H9 (cell line): ENCODE measurements around the gene SECTM1. TPM values are rescaled to one million over a fixed set of nuclear protein-coding genes. Genes with fewer than 3 reads are reported as not detected.

Experiments
- DNase-seq: peaks from one replicate; pipeline ENCODE4 v3.0.0-alpha.2; 2017
- H2AFZ ChIP-seq: one replicate; pipeline ENCODE4 v1.6.1; 2013; ENCODE audit warnings: mild to moderate bottlenecking, low read length, control low read depth, moderate library complexity
- H2AK5ac ChIP-seq: 2 replicates; pipeline ENCODE4 v1.6.1; 2013; ENCODE audit warnings: low read length, control low read depth, mixed read lengths; ENCODE audit not compliant: insufficient read length
- H2BK120ac ChIP-seq: one replicate; pipeline ENCODE4 v1.6.1; 2013; ENCODE audit warnings: low read depth, mild to moderate bottlenecking, low read length, control low read depth, inconsistent platforms; ENCODE audit not compliant: poor library complexity, severe bottlenecking
- H2BK12ac ChIP-seq: 2 replicates; pipeline ENCODE4 v1.6.1; 2013; ENCODE audit warnings: low read length, control low read depth, mixed read lengths, low read depth; ENCODE audit not compliant: insufficient read length
- H2BK15ac ChIP-seq: 2 replicates; pipeline ENCODE4 v1.6.1; 2013; ENCODE audit warnings: low read depth, low read length, control low read depth
- H2BK20ac ChIP-seq: one replicate; pipeline ENCODE4 v1.6.1; 2013; ENCODE audit warnings: low read depth, mild to moderate bottlenecking, low read length, control low read depth, inconsistent platforms; ENCODE audit not compliant: poor library complexity, severe bottlenecking
- H2BK5ac ChIP-seq: 2 replicates; pipeline ENCODE4 v1.6.1; 2013; ENCODE audit warnings: low read length, control low read depth, mixed read lengths; ENCODE audit not compliant: insufficient read length
- H3K14ac ChIP-seq: 2 replicates; pipeline ENCODE4 v1.6.1; 2013; ENCODE audit warnings: low read length, control low read depth; ENCODE audit not compliant: insufficient read depth
- H3K18ac ChIP-seq: 2 replicates; pipeline ENCODE4 v1.6.1; 2013; ENCODE audit warnings: low read depth, mild to moderate bottlenecking, mixed read lengths, low read length, control low read depth; ENCODE audit not compliant: insufficient read length
- H3K23ac ChIP-seq: 2 replicates; pipeline ENCODE4 v1.6.1; 2013; ENCODE audit warnings: low read length, control low read depth, mixed read lengths, low read depth; ENCODE audit not compliant: insufficient read length
- H3K23me2 ChIP-seq: 2 replicates; pipeline ENCODE4 v1.6.1; 2013; ENCODE audit warnings: low read depth, mild to moderate bottlenecking, mixed read lengths, low read length, control low read depth; ENCODE audit not compliant: insufficient read length, poor library complexity, severe bottlenecking
- H3K27ac ChIP-seq: 2 replicates; pipeline ENCODE4 v1.5.1; 2013; ENCODE audit warnings: low read length, control low read depth, mixed read lengths, low read depth; ENCODE audit not compliant: insufficient read length
- H3K27me3 ChIP-seq: 2 replicates; pipeline ENCODE4 v1.6.1; 2013; ENCODE audit warnings: low read length, control low read depth, inconsistent platforms; ENCODE audit not compliant: insufficient read depth
- H3K4ac ChIP-seq: 2 replicates; pipeline ENCODE4 v1.6.1; 2013; ENCODE audit warnings: low read depth, mild to moderate bottlenecking, control low read depth, inconsistent platforms, low read length, moderate library complexity
- H3K4me1 ChIP-seq: 2 replicates; pipeline ENCODE4 v1.6.1; 2013; ENCODE audit warnings: low read length, control low read depth, inconsistent platforms; ENCODE audit not compliant: insufficient read depth
- H3K4me2 ChIP-seq: 2 replicates; pipeline ENCODE4 v1.6.1; 2013; ENCODE audit warnings: low read length, control low read depth, mixed read lengths; ENCODE audit not compliant: insufficient read length, insufficient read depth
- H3K56ac ChIP-seq: 2 replicates; pipeline ENCODE4 v1.6.1; 2013; ENCODE audit warnings: low read depth, mild to moderate bottlenecking, mixed read lengths, low read length, control low read depth; ENCODE audit not compliant: insufficient read length
- H3K79me1 ChIP-seq: 2 replicates; pipeline ENCODE4 v1.6.1; 2013; ENCODE audit warnings: low read depth, mild to moderate bottlenecking, moderate library complexity, low read length, control low read depth, inconsistent platforms; ENCODE audit not compliant: insufficient read depth, poor library complexity, severe bottlenecking
- H3K79me2 ChIP-seq: 2 replicates; pipeline ENCODE4 v1.6.1; 2013; ENCODE audit warnings: low read length, control low read depth, inconsistent platforms; ENCODE audit not compliant: insufficient read depth
- H3K9ac ChIP-seq: 2 replicates; pipeline ENCODE4 v1.6.1; 2013; ENCODE audit warnings: low read length, control low read depth, mixed read lengths; ENCODE audit not compliant: insufficient read length; ENCODE audit errors: extremely low read depth
- H3K9me3 ChIP-seq: one replicate; pipeline ENCODE4 v1.6.1; 2013; ENCODE audit warnings: low read depth, low read length, inconsistent platforms; ENCODE audit not compliant: control insufficient read depth
- H3T11ph ChIP-seq: one replicate; pipeline ENCODE4 v1.6.1; 2013; ENCODE audit warnings: mild to moderate bottlenecking, low read length, control low read depth, inconsistent platforms
- H4K20me1 ChIP-seq: one replicate; pipeline ENCODE4 v1.6.1; 2013; ENCODE audit not compliant: control insufficient read depth, insufficient read length, insufficient read depth
- H4K5ac ChIP-seq: 2 replicates; pipeline ENCODE4 v1.6.1; 2013; ENCODE audit warnings: low read depth, mild to moderate bottlenecking, mixed read lengths, low read length, control low read depth; ENCODE audit not compliant: insufficient read length
- H4K8ac ChIP-seq: replicated peaks from 2 replicates; pipeline ENCODE4 v1.6.1; 2013; ENCODE audit warnings: low read length, control low read depth, mixed read lengths, low read depth; ENCODE audit not compliant: insufficient read length
- H4K91ac ChIP-seq: 2 replicates; pipeline ENCODE4 v1.6.1; 2013; ENCODE audit warnings: low read depth, mild to moderate bottlenecking, moderate library complexity, mixed read lengths, low read length, control low read depth; ENCODE audit not compliant: insufficient read length
- H3K27ac Mint-ChIP-seq, 3 experiments: 2 replicates in 2 of 3; 3 replicates in 1 of 3; pipeline ENCODE4 v1.8.0; 2020 to 2021; ENCODE audit warnings: mixed read lengths in 3 of 3, mild to moderate bottlenecking in 1 of 3, moderate library complexity in 1 of 3
- H3K27me3 Mint-ChIP-seq: 2 replicates; pipeline ENCODE4 v1.8.0; 2021; ENCODE audit warnings: low read depth, mild to moderate bottlenecking, moderate library complexity, mixed read lengths
- H3K36me3 Mint-ChIP-seq, 3 experiments: 2 replicates in 2 of 3; 3 replicates in 1 of 3; pipeline ENCODE4 v1.8.0; 2020 to 2021; ENCODE audit warnings: low read depth in 3 of 3, mixed read lengths in 3 of 3; ENCODE audit not compliant: insufficient read depth in 1 of 3
- H3K4me1 Mint-ChIP-seq, 2 experiments: 2 replicates each; pipeline ENCODE4 v1.8.0; 2020; ENCODE audit warnings: mixed read lengths in 2 of 2
- H3K4me3 Mint-ChIP-seq, 2 experiments: 2 replicates in 1 of 2; 3 replicates in 1 of 2; pipeline ENCODE4 v1.8.0; 2020 to 2021; ENCODE audit warnings: mild to moderate bottlenecking in 2 of 2, mixed read lengths in 2 of 2, moderate library complexity in 1 of 2
- H3K9me3 Mint-ChIP-seq, 2 experiments: 2 replicates in 1 of 2; 3 replicates in 1 of 2; pipeline ENCODE4 v1.8.0; 2020; ENCODE audit warnings: mild to moderate bottlenecking in 2 of 2, mixed read lengths in 2 of 2, moderate library complexity in 1 of 2
- CTCF ChIP-seq: fragments of 200-600 bp; sonication (generic); conservative IDR thresholded peaks from 3 replicates; pipeline ENCODE4 v1.8.0; 2021; ENCODE audit warnings: antibody characterized with exemption, mild to moderate bottlenecking
- WGBS: extraction: QIAGEN DNeasy Blood & Tissue Kit; methylation state at CpG from one replicate; pipeline ENCODE4 v1.1.7; 2013; ENCODE audit warnings: missing lambda C conversion rate, low lambda C conversion rate, mixed read lengths; ENCODE audit not compliant: insufficient read length; ENCODE audit errors: extremely low coverage; 5-methylcytosine and 5-hydroxymethylcytosine counted together
- total RNA-seq: library from RNA; stranded (reverse); gene quantifications from 2 replicates; pipeline ENCODE4 v1.2.1, GENCODE V29; 2021

The SECTM1 gene
- total RNA-seq, 1 experiment from 2014 or later: 0.28 TPM

- H2AFZ ChIP-seq: no peak overlapping the region
- H4K20me1 ChIP-seq: no peaks in the 10 kb centered on the region
- no peak overlapping the region for H2BK15ac ChIP-seq
- H3K4me1 Mint-ChIP-seq: peaks cover 14 to 37% of the 10 kb centered on the region in 2 experiments
- no peak overlapping the region for H3K14ac ChIP-seq
- no peak overlapping the region for H2BK5ac ChIP-seq
- H3K4me2 ChIP-seq: no peak overlapping the region
- H3K79me1 ChIP-seq: no peaks in the 10 kb centered on the region
- H3K36me3 Mint-ChIP-seq: no peaks in the 10 kb centered on the region
- no peaks in the 10 kb centered on the region for H3K9me3 ChIP-seq
- peaks cover 45% of the 10 kb centered on the region for H3K27me3 Mint-ChIP-seq
- H2AK5ac ChIP-seq: no peak overlapping the region
- H3K9me3 Mint-ChIP-seq: no peaks in the 10 kb centered on the region
- no peak overlapping the region for H4K5ac ChIP-seq
- H4K91ac ChIP-seq: no peak overlapping the region
- H4K8ac ChIP-seq: no peak overlapping the region
- TF ChIP-seq CTCF: no peak
- H3K23me2 ChIP-seq: peaks cover 9% of the 10 kb centered on the region
- no peaks in the 10 kb centered on the region for H3K27me3 ChIP-seq
- H3K9ac ChIP-seq: no peak overlapping the region
- no peak overlapping the region for H3K4ac ChIP-seq
- no peak overlapping the region for H3T11ph ChIP-seq
- DNase-seq: no peak
- no peak overlapping the region for H3K27ac ChIP-seq
- peak overlapping the region in 1 of 3 experiments; percentile 29; a peak in 1 of 7 replicates for H3K27ac Mint-ChIP-seq
- H3K4me3 Mint-ChIP-seq: peak overlapping the region in 1 of 2 experiments; percentile 60; a peak in 2 of 5 replicates
- no CpG with 5 or more reads among the region's 7 CpGs for WGBS
- H3K4me1 ChIP-seq: no peaks in the 10 kb centered on the region; the same call in 1 of the 2 replicates
- H2BK120ac ChIP-seq: no peak overlapping the region
- no peak overlapping the region for H2BK20ac ChIP-seq
- H3K79me2 ChIP-seq: no peaks in the 10 kb centered on the region
- H2BK12ac ChIP-seq: no peak overlapping the region
- no peak overlapping the region for H3K56ac ChIP-seq
- H3K18ac ChIP-seq: no peak overlapping the region
- no peak overlapping the region for H3K23ac ChIP-seq
Measured at GRCh38 chr17:82296511-82297279, 36.9 kb downstream of the SECTM1 start.
